HG03457 (cell line): Measurements from ENCODE around the gene TMEM131L.
"Not testable (repeated sequence)": the region's sequence is repeated elsewhere in the genome, so short reads cannot be mapped to it uniquely, and the experiment has no call there.

Source experiments
- ATAC-seq: cut with Tn5 transposase; IDR thresholded peaks from one replicate; pipeline ENCODE4 v1.9.1; 2021; ENCODE audit warnings: moderate number of reproducible peaks; ENCODE audit not compliant: unreplicated experiment

Gene TMEM131L

GRCh38 chr4:153572609-153573008 is 106.4 kb downstream of the TMEM131L start:
- no peak for ATAC-seq

DNA sequence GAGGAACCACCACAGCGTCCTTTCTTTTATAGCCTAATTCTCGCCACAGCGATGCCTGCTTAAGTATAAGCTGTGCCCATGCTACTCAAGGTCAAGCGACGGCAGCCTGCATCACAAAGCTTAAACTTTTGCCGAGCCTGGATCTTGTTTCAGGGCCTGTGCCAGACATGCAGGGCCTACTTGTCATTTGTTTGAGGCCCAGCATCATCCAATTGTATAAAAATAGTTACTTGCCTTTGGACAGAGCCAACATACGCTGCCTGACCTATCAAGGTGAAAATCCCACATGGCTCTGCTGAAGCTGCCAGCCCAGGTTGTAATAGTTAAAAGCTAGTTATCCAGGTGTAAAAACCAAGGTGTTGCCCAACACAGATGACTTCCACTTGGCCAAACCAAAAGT is 107.1 kb downstream of the TMEM131L start:
- no peak for ATAC-seq

- ATAC-seq: peak; percentile 48
These were observed 108.0 kb downstream of the TMEM131L start for GRCh38 chr4:153573881-153574802.

DNA sequence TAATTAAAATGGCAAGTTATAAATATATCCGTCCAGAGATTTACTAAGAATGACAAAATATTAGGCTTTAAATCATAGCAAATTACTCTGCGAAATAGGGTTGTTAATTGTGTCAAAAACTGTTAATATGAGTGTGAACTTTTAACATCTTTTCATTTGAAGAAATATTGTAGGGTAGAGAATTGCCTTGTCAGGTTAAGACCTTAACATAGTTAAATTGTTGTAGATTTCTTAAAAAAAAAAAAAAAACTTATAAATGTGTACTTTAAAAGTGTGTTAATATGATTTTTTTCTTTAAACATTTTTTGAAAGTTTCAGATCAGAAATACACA is 110.2 kb downstream of the TMEM131L start:
- ATAC-seq: no peak

- no peak for ATAC-seq
These were observed 110.9 kb downstream of the TMEM131L start for GRCh38 chr4:153577053-153577452.

DNA sequence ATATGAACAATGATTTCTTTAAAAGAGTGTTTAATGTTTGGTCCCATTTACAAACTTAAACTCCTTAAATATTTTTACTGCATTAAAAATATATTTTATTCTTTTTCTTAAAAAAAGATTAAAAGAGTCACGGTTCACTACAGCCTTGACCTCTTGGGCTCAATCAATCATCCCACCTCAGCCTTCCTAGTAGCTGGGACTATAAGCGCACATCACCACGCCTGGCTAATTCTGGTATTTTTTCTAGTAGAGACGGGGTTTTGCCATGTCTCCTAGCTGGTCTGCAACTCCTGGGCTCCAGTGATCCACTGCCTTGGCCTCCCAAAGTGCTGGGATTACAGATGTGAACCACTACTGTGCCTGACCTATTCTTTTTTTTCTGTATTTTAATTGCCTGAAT is 113.2 kb downstream of the TMEM131L start:
- no peak for ATAC-seq

- ATAC-seq: no peak
These were observed 113.7 kb downstream of the TMEM131L start for GRCh38 chr4:153579872-153580271.

GRCh38 chr4:153582954-153583702 is 117.0 kb downstream of the TMEM131L start:
- ATAC-seq: no peak

DNA sequence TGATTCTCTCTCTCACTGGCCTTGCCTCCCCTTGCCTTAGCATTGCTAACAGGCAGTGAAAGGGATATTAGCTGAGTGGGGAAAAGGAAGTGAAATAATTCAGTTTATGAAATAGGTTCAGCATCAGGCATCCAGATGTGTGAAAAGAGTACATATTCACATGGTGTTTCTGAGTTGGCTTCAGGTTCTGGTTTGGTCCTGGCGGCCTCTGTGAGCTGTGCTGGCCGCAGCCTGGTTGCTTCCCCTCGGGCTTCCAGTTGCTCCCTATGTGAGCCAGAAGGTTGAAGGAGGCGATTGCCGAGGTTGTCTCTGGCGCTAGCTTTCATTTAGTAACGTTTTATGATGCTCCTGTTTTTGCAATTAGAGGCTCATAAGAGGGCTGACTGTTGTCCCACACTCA is 118.9 kb downstream of the TMEM131L start:
- ATAC-seq: no peak

- no peak for ATAC-seq
These were observed 123.8 kb downstream of the TMEM131L start for GRCh38 chr4:153589703-153590595.

GRCh38 chr4:153591441-153591840 is 125.3 kb downstream of the TMEM131L start:
- no peak for ATAC-seq

- no peak for ATAC-seq
These were observed 125.9 kb downstream of the TMEM131L start for GRCh38 chr4:153592064-153592463.

DNA sequence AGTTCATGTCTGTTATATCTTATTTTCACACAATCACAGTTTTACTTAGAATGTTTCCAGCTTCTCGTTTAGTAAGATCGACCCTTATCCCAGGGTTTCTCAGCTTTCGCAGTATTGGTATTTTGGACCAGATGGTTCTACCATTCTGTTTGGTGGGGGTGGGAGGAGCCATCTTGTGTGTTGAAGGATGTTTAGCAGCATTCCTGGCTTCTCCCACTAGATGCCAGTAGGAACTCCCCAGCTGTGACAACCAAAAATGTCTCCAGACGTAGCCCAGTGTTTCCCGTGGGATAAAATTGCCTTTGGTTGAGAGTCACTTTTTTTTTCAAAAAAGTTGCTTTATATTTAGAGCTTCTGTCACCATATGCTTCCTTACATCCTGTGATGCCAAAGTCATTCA is 127.0 kb downstream of the TMEM131L start:
- no peak for ATAC-seq

DNA sequence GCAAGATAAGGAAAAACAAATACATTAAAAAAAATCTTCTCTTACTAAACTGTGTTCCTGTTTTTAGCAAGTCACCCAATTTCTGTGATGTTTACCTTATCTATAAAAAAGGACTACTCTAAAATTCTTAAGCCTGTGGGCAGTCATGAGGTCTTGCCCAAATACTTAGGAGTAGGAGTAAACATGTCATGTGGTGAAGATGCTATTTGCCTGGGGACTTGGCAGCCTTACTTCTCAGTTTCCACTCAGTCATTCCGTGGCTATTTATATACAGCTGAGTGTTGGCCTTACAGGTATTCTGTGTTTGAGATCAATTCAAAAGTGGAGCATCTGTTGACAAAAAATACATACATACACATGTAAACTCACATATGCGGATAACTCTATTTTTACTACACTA is 128.1 kb downstream of the TMEM131L start:
- ATAC-seq: no peak

- no peak for ATAC-seq
These were observed 129.9 kb downstream of the TMEM131L start for GRCh38 chr4:153595894-153596601.

- ATAC-seq: no peak
These were observed 136.6 kb downstream of the TMEM131L start for GRCh38 chr4:153602758-153603157.

GRCh38 chr4:153603258-153603657 is 137.1 kb downstream of the TMEM131L start:
- no peak for ATAC-seq

- ATAC-seq: no peak
These were observed 137.7 kb downstream of the TMEM131L start for GRCh38 chr4:153603835-153604234.

DNA sequence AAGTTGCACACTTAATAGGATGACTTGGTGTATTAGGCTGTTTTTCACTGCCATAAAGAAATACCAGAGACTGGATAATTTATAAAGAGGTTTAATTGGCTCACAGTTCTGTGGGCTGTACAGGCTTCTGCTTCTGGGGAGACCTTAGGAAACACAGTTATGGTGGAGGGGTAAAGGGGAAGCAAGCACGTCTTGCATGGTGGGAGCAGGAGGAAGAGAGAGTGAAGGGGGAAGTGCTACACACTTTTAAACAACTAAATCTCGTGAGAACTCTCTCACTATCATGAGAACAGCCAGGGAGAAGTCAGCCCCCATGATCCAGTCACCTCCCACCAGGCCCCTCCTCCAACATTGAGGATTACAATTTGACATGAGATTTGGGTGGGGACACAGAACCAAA is 142.9 kb downstream of the TMEM131L start:
- not testable (repeated sequence) for ATAC-seq

DNA sequence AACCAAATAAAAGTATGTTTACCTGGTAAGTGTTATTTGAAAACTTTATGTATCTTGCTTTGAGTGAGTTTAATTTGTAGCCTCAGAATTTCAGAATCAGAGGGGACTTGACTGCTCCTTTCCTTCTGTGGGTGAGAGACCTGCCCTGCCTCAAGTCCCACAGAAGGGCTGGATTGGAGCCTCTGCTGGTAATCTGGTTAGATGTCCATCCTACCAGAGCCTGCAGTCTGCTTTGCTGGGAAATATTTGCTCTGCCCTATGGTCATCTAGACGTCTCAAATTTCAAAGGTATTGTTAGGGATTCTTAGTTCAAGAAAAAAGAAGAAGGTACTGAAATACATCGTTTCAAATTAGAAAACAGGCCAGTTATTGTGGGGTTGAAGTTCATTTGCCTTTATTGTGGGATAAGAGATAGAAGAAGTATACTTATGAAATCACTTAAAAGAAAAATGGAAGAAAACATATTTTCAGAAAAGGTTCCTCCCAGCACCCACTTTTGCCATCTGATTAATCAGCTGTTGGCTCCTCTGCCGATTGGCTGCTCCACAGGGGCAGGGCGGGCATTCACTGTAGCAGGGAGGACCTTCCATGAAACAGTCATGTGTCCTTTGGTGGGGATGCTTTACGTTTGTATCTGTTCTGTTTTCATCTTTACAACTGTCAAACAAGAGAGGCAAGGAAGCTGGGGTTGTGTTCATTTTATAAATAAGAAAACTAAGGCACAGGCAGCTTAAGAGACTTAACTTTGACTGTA is 144.6 kb downstream of the TMEM131L start:
- ATAC-seq: no peak
